Vagina (tissue), 2 donors: ENCODE data around the gene TMEM190. TPM values are rescaled to one million over a fixed set of nuclear protein-coding genes. Genes with fewer than 3 reads are reported as not detected.
"Not testable (repeated sequence)": the region's sequence is repeated elsewhere in the genome, so short reads cannot be mapped to it uniquely, and the experiment has no call there.

Experiments
- DNase-seq, 2 donors: peaks; one replicate each; pipeline ENCODE4 v3.0.0-alpha.2; 2017; ENCODE audit errors: extremely low spot score in 2 of 2
- H3K27ac ChIP-seq: fragments of 200-600 bp; sonication (generic); one replicate; pipeline ENCODE4 v1.5.1; 2019
- H3K27me3 ChIP-seq: fragments of 200-600 bp; sonication (generic); one replicate; pipeline ENCODE4 v1.5.1; 2019
- H3K36me3 ChIP-seq, 2 donors: fragments of 200-600 bp; sonication (generic); one replicate each; pipeline ENCODE4 v1.5.1; 2017 to 2019
- H3K4me1 ChIP-seq: fragments of 200-600 bp; sonication (generic); one replicate; pipeline ENCODE4 v1.5.1; 2019
- H3K4me3 ChIP-seq, 2 donors: fragments of 200-600 bp; sonication (generic); 1 replicate in 1 of 2; 2 replicates in 1 of 2; pipeline ENCODE4 v1.5.1; 2016 to 2019
- H3K9me3 ChIP-seq: fragments of 200-600 bp; sonication (generic); one replicate; pipeline ENCODE4 v1.5.1; 2019
- CTCF ChIP-seq, 3 experiments: fragments of 450-650 bp in 2 of 3; fragments of 200-600 bp in 1 of 3; sonication (generic) in 1 of 3; IDR thresholded peaks; one replicate each; pipeline ENCODE4 v1.5.1; 2017 to 2019; ENCODE audit warnings: antibody characterized with exemption in 3 of 3, mild to moderate bottlenecking in 2 of 3, moderate library complexity in 2 of 3
- POLR2A ChIP-seq, 2 donors: fragments of 450-650 bp; IDR thresholded peaks; one replicate each; pipeline ENCODE4 v1.6.1; 2017; ENCODE audit warnings: antibody characterized with exemption in 2 of 2, mild to moderate bottlenecking in 2 of 2, moderate library complexity in 2 of 2
- POLR2AphosphoS5 ChIP-seq, 2 donors: sonication (generic); formaldehyde crosslinking; IDR thresholded peaks; one replicate each; pipeline ENCODE4 v1.9.0; 2017; ENCODE audit warnings: antibody characterized with exemption in 2 of 2, mild to moderate bottlenecking in 2 of 2, low read depth in 1 of 2; ENCODE audit not compliant: insufficient read depth in 1 of 2
- intact Hi-C: fragments of 100-400 bp; cut with DNase I; formaldehyde crosslinking; loops from one replicate; pipeline ENCODE4 v1.15.1; 2023
- total RNA-seq: library from RNA; depleted of rRNA; stranded (reverse); fragments of >200 nt; gene quantifications from one replicate; pipeline ENCODE4 v1.2.3, GENCODE V29; 2016

Gene TMEM190
- total RNA-seq, 1 donor from 2014 or later: not detected

GRCh38 chr19:55405638-55406037, 29.0 kb downstream of the TMEM190 start:
- Histone ChIP-seq H3K27ac (no peak overlapping the region), H3K27me3 (no peaks in the 10 kb centered on the region), H3K4me3 (no peak overlapping the region), H3K36me3 (peaks cover 0 to 45% of the 10 kb centered on the region in 2 donors), H3K4me1 (peaks cover 29% of the 10 kb centered on the region), H3K9me3 (no peaks in the 10 kb centered on the region)
- intact Hi-C loops: loop anchor here (10.0 kb wide), 1 partner anchor 199 kb away; the partner anchor contains the start of genes ZNF524 and ZNF865
- DNase-seq: no peak
- TF ChIP-seq POLR2AphosphoS5 (IDR thresholded peaks at IDR 0.05; ENCODE audit: insufficient read depth in 1 of 2, low read depth in 1 of 2) (no peak), POLR2A (IDR thresholded peaks at IDR 0.05) (no peak), CTCF (IDR thresholded peaks at IDR 0.05) (no peak)

GRCh38 chr19:55406091-55406825, 29.6 kb downstream of the TMEM190 start:
- Histone ChIP-seq H3K27ac (peak overlapping the region; percentile 92), H3K36me3 (peaks cover 0 to 39% of the 10 kb centered on the region in 2 donors), H3K4me1 (peaks cover 26% of the 10 kb centered on the region), H3K27me3 (no peaks in the 10 kb centered on the region), H3K4me3 (peak overlapping the region; percentile 76 to 100), H3K9me3 (no peaks in the 10 kb centered on the region)
- intact Hi-C loops: loop anchor here (10.0 kb wide), 1 partner anchor 199 kb away; the partner anchor contains the start of genes ZNF524 and ZNF865
- no peak for DNase-seq
- TF ChIP-seq POLR2A (IDR thresholded peaks at IDR 0.05) (no peak), CTCF (IDR thresholded peaks at IDR 0.05) (no peak), POLR2AphosphoS5 (IDR thresholded peaks at IDR 0.05; ENCODE audit: insufficient read depth in 1 of 2, low read depth in 1 of 2) (no peak)

GRCh38 chr19:55406826-55407549, 30.4 kb downstream of the TMEM190 start:
- no peak for DNase-seq
- H3K36me3 ChIP-seq: peaks cover 0 to 32% of the 10 kb centered on the region in 2 donors
- peak overlapping the region; percentile 76 to 100 for H3K4me3 ChIP-seq
- no peaks in the 10 kb centered on the region for H3K27me3 ChIP-seq
- no peak for TF ChIP-seq POLR2A (IDR thresholded peaks at IDR 0.05)
- no peak for TF ChIP-seq CTCF (IDR thresholded peaks at IDR 0.05)
- TF ChIP-seq POLR2AphosphoS5 (IDR thresholded peaks at IDR 0.05; ENCODE audit: insufficient read depth in 1 of 2, low read depth in 1 of 2): no peak
- intact Hi-C loops: loop anchor here (10.0 kb wide), 1 partner anchor 198 kb away; the partner anchor contains the start of genes ZNF524 and ZNF865
- H3K27ac ChIP-seq: peak overlapping the region; percentile 92
- H3K4me1 ChIP-seq: peaks cover 26% of the 10 kb centered on the region
- H3K9me3 ChIP-seq: no peaks in the 10 kb centered on the region

GRCh38 chr19:55407550-55407799, 30.8 kb downstream of the TMEM190 start, which contains the start of gene UBE2S:
TSS of gene UBE2S (minus strand) at chr19:55407788. CDS start at chr19:55407589, 199 bp downstream.
- not testable (repeated sequence) for H3K27me3 ChIP-seq, DNase-seq, H3K9me3 ChIP-seq
- peak within 1 kb of the TSS; percentile 92 for H3K27ac ChIP-seq
- peaks cover 0 to 28% of the 10 kb centered on the region in 2 donors for H3K36me3 ChIP-seq
- H3K4me3 ChIP-seq: peak within 1 kb of the TSS; percentile 76 to 100
- intact Hi-C loops: loop anchor here (10.0 kb wide), 1 partner anchor 197 kb away; the partner anchor contains the start of genes ZNF524 and ZNF865
- TF ChIP-seq POLR2A (IDR thresholded peaks at IDR 0.05): peak; percentile 19 to 95
- peaks cover 26% of the 10 kb centered on the region for H3K4me1 ChIP-seq

- TF ChIP-seq POLR2AphosphoS5 (IDR thresholded peaks at IDR 0.05; ENCODE audit: insufficient read depth in 1 of 2, low read depth in 1 of 2) (peak; percentile 91 to 96), POLR2A (IDR thresholded peaks at IDR 0.05) (no peak), CTCF (IDR thresholded peaks at IDR 0.05) (peak in 1 of 3 experiments; percentile 18)
- peaks cover 26% of the 10 kb centered on the region for H3K4me1 ChIP-seq
- peaks cover 0 to 23% of the 10 kb centered on the region in 2 donors for H3K36me3 ChIP-seq
- peak overlapping the region; percentile 92 for H3K27ac ChIP-seq
- peak in 1 of 2 donors; percentile 99 for DNase-seq
- H3K27me3 ChIP-seq: no peaks in the 10 kb centered on the region
- intact Hi-C loops: loop anchor here (10.0 kb wide), 1 partner anchor 197 kb away; the partner anchor contains the start of genes ZNF524 and ZNF865
- peak overlapping the region; percentile 76 to 100 for H3K4me3 ChIP-seq
- H3K9me3 ChIP-seq: no peaks in the 10 kb centered on the region
Observed at GRCh38 chr19:55407800-55408532, 31.3 kb downstream of the TMEM190 start.
